Spinal cord (tissue), 10 donors: Measurements from ENCODE around the gene IGSF21. TPM values are rescaled to one million over a fixed set of nuclear protein-coding genes. Genes with fewer than 3 reads are reported as not detected.
A peak's percentile ranks its signal among the peaks of the same experiment; 100 is the strongest.
"Not testable (repeated sequence)": the region's sequence is repeated elsewhere in the genome, so short reads cannot be mapped to it uniquely, and the experiment has no call there.

Experiments
- DNase-seq, 6 donors: peaks; one replicate each; pipeline versions ENCODE4 v3.0.0 to v3.0.0-alpha.2; 2013 to 2015; ENCODE audit warnings: low spot score in 6 of 6, low read depth in 4 of 6
- H3K27ac ChIP-seq: one replicate; pipeline ENCODE4 v1.5.1; 2013; ENCODE audit warnings: low read depth, low read length, control low read depth
- H3K27me3 ChIP-seq: one replicate; pipeline ENCODE4 v1.6.1; 2013; ENCODE audit warnings: low read length; ENCODE audit not compliant: control insufficient read depth, insufficient read depth
- H3K36me3 ChIP-seq: one replicate; pipeline ENCODE4 v1.6.1; 2013; ENCODE audit warnings: low read length; ENCODE audit not compliant: control insufficient read depth, insufficient read depth
- H3K4me1 ChIP-seq: one replicate; pipeline ENCODE4 v1.6.1; 2013; ENCODE audit warnings: low read length; ENCODE audit not compliant: control insufficient read depth, insufficient read depth
- H3K4me3 ChIP-seq: one replicate; pipeline ENCODE4 v1.5.1; 2013; ENCODE audit warnings: low read depth, low read length, control low read depth
- H3K9me3 ChIP-seq: one replicate; pipeline ENCODE4 v1.6.1; 2013; ENCODE audit warnings: low read length; ENCODE audit not compliant: control insufficient read depth, insufficient read depth
- WGBS: methylation state at CpG from one replicate; pipeline ENCODE4 v1.1.5; 2013; ENCODE audit warnings: missing lambda C conversion rate; ENCODE audit not compliant: insufficient coverage; 5-methylcytosine and 5-hydroxymethylcytosine counted together
- polyA plus RNA-seq, 2 donors: library from polyadenylated mRNA; unstranded; fragments of 120-200 nt; gene quantifications; one replicate each; pipeline ENCODE4 v1.2.1, GENCODE V29; 2013; ENCODE audit not compliant: insufficient read length in 2 of 2
- total RNA-seq, 2 donors: library from RNA; depleted of rRNA in 1 of 2; stranded (reverse); fragments of 120-200 nt in 1 of 2; fragments of >200 nt in 1 of 2; gene quantifications; one replicate each; pipeline versions ENCODE4 v1.2.3 to v1.2.4, GENCODE V29; 2013 to 2014
- donor health status: healthy.

Gene IGSF21
- total and polyA plus RNA-seq, 4 donors: 9.0 to 70.7 (median 40.7) TPM

DNA sequence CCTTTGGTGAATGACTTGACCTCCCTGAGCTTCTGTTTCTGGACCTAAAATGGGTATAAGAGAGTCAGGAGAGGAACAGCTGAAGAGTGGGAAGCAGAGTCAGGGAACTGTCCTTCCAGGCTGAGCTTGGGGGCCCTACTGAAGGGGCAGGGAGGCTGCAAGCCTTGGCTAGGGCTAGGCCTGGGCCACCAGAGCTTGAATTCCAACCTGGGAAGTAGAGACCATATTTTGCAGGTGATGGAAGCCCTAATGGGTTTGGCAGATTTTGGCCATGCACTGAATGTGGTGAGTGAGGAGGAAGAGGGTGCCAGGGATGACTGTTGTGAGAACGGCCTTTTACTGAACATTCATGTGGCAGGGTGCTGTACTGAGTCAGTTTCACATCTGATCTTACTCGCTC is 303.7 kb downstream of the IGSF21 start:
- WGBS: no CpG with 5 or more reads among the region's 2 CpGs

GRCh38 chr1:18411820-18412641 is 304.4 kb downstream of the IGSF21 start:
- 80% methylated on average over 3 of the region's 8 CpGs for WGBS
- no peak overlapping the region for H3K4me3 ChIP-seq
- no peaks in the 10 kb centered on the region for H3K27me3 ChIP-seq
- no peaks in the 10 kb centered on the region for H3K9me3 ChIP-seq
- DNase-seq: no peak
- H3K4me1 ChIP-seq: no peaks in the 10 kb centered on the region
- H3K27ac ChIP-seq: no peak overlapping the region
- H3K36me3 ChIP-seq: no peaks in the 10 kb centered on the region

More for the DNA sequence above, 303.7 kb downstream of the IGSF21 start:
- H3K27ac ChIP-seq: no peak overlapping the region
- no peak overlapping the region for H3K4me3 ChIP-seq
- no peaks in the 10 kb centered on the region for H3K9me3 ChIP-seq
- no peaks in the 10 kb centered on the region for H3K4me1 ChIP-seq
- H3K36me3 ChIP-seq: no peaks in the 10 kb centered on the region
- no peak for DNase-seq
- no peaks in the 10 kb centered on the region for H3K27me3 ChIP-seq

- no peak overlapping the region for H3K27ac ChIP-seq
- WGBS: 95% methylated on average over 4 of the region's 4 CpGs
- H3K4me1 ChIP-seq: no peaks in the 10 kb centered on the region
- H3K36me3 ChIP-seq: no peaks in the 10 kb centered on the region
- DNase-seq: no peak
- no peaks in the 10 kb centered on the region for H3K9me3 ChIP-seq
- H3K4me3 ChIP-seq: no peak overlapping the region
- H3K27me3 ChIP-seq: no peaks in the 10 kb centered on the region
These were observed 305.3 kb downstream of the IGSF21 start for GRCh38 chr1:18412882-18413353.

DNA sequence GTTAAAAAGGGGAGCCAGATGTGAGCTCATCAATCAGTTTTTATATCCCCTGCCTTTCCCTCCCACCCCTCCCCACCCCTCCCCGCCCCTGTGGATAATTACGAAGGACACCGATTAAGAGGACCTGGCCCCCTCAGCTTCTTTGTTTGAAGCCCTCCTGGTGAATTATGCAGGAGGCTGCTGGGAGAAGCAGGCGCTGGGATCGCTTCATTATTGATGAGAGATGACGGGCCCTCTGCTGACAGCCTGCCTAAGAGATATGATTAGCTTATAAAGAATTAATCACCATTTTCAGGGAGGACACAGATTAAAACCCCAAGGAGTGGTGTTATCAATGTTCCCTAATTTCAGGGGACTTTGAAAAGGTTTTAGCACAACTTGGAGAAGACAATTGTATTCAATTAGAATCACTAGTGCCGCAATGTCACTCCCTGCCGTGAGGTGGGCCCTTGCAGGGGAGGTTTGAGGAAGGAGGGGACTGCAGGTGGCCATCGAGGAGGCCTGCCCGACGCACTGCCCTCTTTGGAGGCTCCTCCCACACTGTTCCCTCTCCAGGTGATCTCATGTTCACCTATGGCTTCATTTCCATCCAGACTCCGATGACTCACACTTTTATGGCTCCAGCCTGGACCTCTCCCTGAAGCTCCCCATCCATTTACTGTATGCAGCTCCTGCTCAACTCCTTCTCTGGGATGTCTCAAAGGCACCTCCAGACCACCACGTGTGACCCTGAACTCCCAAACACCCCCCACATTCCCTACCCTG is 306.1 kb downstream of the IGSF21 start:
- Histone ChIP-seq H3K4me3 (no peak overlapping the region), H3K9me3 (no peaks in the 10 kb centered on the region), H3K36me3 (no peaks in the 10 kb centered on the region), H3K27me3 (no peaks in the 10 kb centered on the region), H3K4me1 (no peaks in the 10 kb centered on the region), H3K27ac (no peak overlapping the region)
- WGBS: 58% methylated on average over 7 of the region's 13 CpGs
- DNase-seq: peak in 1 of 6 donors; percentile 34

DNA sequence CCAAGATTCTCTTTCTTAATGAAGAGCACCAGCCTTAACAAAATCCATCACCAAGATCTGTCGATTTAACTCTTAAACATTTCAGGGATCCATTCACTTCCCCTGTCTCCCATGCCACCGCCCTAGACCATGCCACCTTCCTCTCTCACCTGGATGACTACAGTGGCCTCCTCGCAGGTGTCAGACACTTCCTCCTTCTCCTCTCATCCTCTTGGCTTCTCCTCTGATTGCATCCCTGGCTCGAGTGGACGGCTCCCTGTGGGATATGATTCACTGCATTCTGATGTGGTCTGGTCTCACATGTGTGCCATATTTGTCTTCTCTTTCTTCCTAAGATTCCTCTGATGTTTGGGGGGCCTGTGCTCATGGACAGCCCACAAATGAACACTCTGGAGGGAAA is 306.7 kb downstream of the IGSF21 start:
- no peak for DNase-seq
- WGBS: 89% methylated on average over 2 of the region's 5 CpGs
- H3K4me1 ChIP-seq: no peaks in the 10 kb centered on the region
- H3K4me3 ChIP-seq: no peak overlapping the region
- H3K27me3 ChIP-seq: no peaks in the 10 kb centered on the region
- no peaks in the 10 kb centered on the region for H3K36me3 ChIP-seq
- no peak overlapping the region for H3K27ac ChIP-seq
- H3K9me3 ChIP-seq: no peaks in the 10 kb centered on the region

DNA sequence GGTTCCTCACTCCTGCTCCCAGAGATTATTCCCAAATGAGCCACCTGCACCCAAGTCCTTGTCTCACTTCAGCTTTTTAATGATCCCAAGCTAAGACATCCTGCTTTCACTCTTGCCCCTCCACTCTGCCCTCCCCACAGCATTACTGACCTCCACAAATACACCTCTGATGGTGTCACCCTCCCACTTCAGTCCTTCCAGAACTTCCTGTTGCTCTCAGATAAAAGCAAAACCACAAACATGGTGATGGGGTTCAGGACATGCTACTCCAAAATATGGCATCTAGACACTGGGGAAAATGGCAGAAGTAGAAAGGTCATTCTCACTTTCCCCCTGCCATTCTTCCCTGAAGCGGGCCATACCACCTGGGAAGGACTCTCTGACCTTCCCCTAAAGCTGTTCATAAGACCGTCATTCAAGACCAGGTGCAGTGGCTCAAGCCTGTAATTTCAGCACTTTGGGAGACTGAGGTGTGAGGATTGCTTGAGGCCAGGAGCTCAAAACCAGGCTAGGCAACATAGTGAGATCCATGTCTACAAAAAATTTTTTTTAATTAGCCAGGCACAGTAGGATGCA is 307.4 kb downstream of the IGSF21 start:
- H3K36me3 ChIP-seq: no peaks in the 10 kb centered on the region
- no peak overlapping the region for H3K27ac ChIP-seq
- H3K4me1 ChIP-seq: no peaks in the 10 kb centered on the region
- no peaks in the 10 kb centered on the region for H3K27me3 ChIP-seq
- 100% methylated on average over 2 of the region's 2 CpGs for WGBS
- no peak for DNase-seq
- no peaks in the 10 kb centered on the region for H3K9me3 ChIP-seq
- H3K4me3 ChIP-seq: no peak overlapping the region

DNA sequence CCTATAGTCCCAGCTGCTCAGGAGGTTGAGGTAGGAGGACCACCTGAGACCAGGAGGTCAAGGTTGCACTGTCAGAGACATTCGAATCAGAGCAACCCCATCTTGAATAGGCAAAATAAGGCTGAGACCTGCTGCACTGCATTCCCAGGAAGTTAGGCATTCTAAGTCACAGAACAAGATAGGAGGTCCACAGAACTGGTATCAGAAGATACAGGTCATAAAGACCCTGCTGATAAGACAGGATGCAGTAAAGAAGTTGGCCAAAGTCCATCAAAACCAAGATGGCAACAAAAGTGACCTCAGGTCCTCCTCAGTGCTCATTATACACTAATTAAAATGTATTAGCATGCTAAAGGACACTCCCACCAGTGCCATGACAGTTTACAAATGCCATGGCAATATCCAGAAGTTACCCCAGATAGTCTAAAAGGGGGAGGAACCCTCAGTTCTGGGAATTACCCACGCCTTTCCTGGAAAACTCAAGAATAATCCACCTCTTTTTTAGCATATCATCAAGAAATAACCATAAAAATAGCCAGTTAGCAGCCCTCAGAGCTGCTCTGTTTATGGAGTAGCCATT is 307.9 kb downstream of the IGSF21 start:
- H3K4me3 ChIP-seq: no peak overlapping the region
- no peaks in the 10 kb centered on the region for H3K27me3 ChIP-seq
- H3K27ac ChIP-seq: no peak overlapping the region
- H3K4me1 ChIP-seq: no peaks in the 10 kb centered on the region
- no peaks in the 10 kb centered on the region for H3K9me3 ChIP-seq
- WGBS: 100% methylated on average over 1 of the region's 2 CpGs
- no peak for DNase-seq
- no peaks in the 10 kb centered on the region for H3K36me3 ChIP-seq

- H3K4me1 ChIP-seq, H3K9me3 ChIP-seq, H3K36me3 ChIP-seq, DNase-seq, H3K27ac ChIP-seq, H3K27me3 ChIP-seq, H3K4me3 ChIP-seq: not testable (repeated sequence)
- WGBS: 86% methylated on average over 2 of the region's 5 CpGs
These were observed 308.5 kb downstream of the IGSF21 start for GRCh38 chr1:18416126-18416525.
